Type B pancreatic cell (in vitro differentiated cells): ENCODE data around the gene XNDC1N. TPM values are rescaled to one million over a fixed set of nuclear protein-coding genes. Genes with fewer than 3 reads are reported as not detected.

Experiments
- DNase-seq: peaks from one replicate; pipeline ENCODE4 v3.0.0; 2021; ENCODE audit warnings: mixed read lengths; ENCODE audit not compliant: unreplicated experiment; ENCODE audit errors: extremely low spot score
- H3K27ac Mint-ChIP-seq: 2 replicates; pipeline ENCODE4 v1.8.0; 2021; ENCODE audit warnings: mild to moderate bottlenecking, mixed read lengths
- H3K27me3 Mint-ChIP-seq: 2 replicates; pipeline ENCODE4 v1.8.0; 2021; ENCODE audit warnings: mixed read lengths
- H3K36me3 Mint-ChIP-seq: 2 replicates; pipeline ENCODE4 v1.8.0; 2021; ENCODE audit warnings: mixed read lengths
- H3K4me1 Mint-ChIP-seq: one replicate; pipeline ENCODE4 v1.8.0; 2021; ENCODE audit warnings: mixed read lengths; ENCODE audit not compliant: unreplicated experiment
- H3K4me3 Mint-ChIP-seq: 2 replicates; pipeline ENCODE4 v1.8.0; 2021; ENCODE audit warnings: mild to moderate bottlenecking, mixed read lengths
- H3K9me3 Mint-ChIP-seq: 2 replicates; pipeline ENCODE4 v1.8.0; 2021; ENCODE audit warnings: mixed read lengths
- total RNA-seq: library from RNA; stranded (reverse); gene quantifications from 2 replicates; pipeline ENCODE4 v1.2.1, GENCODE V29; 2021; ENCODE audit warnings: low replicate concordance
- TF ChIP-seq, protein P1 (sequence below): fragments of 200-600 bp; sonication (generic); conservative IDR thresholded peaks from 2 replicates; pipeline ENCODE4 v1.5.0; 2021; ENCODE audit warnings: antibody characterized with exemption, mild to moderate bottlenecking

XNDC1N gene
- total RNA-seq, 1 donor from 2014 or later = 15.6 TPM

DNA sequence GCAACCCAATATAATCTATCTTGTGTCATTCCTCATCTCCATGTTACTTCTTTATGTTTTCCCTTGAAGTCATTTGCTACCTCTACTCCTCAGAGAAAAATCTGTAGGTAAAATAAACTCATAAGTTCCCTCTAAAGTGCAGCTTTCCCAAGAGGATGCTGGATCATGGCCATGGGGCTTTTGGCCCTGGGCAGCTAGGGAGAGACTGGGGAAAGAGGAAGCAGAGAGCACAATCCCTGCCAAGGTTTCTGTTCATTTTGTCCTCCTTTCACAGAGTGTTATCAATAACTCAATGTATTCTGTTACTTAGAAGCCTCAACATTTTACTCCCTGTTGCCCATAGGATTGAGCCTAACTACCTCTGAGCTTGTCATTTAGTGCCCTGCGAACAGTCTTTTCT is 9.4 kb upstream of the XNDC1N start:
- no peak for DNase-seq
- H3K9me3 Mint-ChIP-seq = no peaks in the 10 kb centered on the region
- no peaks in the 10 kb centered on the region for H3K36me3 Mint-ChIP-seq
- H3K4me3 Mint-ChIP-seq = no peak overlapping the region
- peaks cover 3% of the 10 kb centered on the region for H3K4me1 Mint-ChIP-seq
- no peaks in the 10 kb centered on the region for H3K27me3 Mint-ChIP-seq
- no peak overlapping the region for H3K27ac Mint-ChIP-seq
- TF ChIP-seq, protein P1, sequence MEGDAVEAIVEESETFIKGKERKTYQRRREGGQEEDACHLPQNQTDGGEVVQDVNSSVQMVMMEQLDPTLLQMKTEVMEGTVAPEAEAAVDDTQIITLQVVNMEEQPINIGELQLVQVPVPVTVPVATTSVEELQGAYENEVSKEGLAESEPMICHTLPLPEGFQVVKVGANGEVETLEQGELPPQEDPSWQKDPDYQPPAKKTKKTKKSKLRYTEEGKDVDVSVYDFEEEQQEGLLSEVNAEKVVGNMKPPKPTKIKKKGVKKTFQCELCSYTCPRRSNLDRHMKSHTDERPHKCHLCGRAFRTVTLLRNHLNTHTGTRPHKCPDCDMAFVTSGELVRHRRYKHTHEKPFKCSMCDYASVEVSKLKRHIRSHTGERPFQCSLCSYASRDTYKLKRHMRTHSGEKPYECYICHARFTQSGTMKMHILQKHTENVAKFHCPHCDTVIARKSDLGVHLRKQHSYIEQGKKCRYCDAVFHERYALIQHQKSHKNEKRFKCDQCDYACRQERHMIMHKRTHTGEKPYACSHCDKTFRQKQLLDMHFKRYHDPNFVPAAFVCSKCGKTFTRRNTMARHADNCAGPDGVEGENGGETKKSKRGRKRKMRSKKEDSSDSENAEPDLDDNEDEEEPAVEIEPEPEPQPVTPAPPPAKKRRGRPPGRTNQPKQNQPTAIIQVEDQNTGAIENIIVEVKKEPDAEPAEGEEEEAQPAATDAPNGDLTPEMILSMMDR = no peak

DNA sequence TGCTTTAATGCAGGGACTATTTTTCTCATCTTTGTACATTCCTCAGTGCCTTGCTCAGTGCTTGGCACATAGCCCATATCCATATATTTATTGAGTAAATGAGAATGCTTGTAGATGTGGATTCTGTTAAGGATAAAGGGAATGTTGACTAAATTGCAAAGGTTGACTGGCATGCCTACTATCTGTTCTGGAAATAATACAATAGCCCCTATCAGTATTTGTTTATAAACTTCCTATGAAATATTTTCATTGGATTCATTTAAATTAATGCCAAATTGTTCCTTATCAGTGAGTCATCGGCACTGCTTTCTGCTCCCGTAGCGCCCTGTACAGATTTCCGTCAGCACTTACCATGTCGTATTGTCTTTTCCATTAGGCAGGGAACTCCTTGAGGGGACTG is 8.4 kb upstream of the XNDC1N start:
- Mint-ChIP-seq H3K4me1 (peaks cover 3% of the 10 kb centered on the region), H3K27me3 (no peaks in the 10 kb centered on the region), H3K27ac (no peak overlapping the region), H3K4me3 (no peak overlapping the region), H3K36me3 (no peaks in the 10 kb centered on the region), H3K9me3 (no peaks in the 10 kb centered on the region)
- TF ChIP-seq, protein P1 = no peak
- no peak for DNase-seq

DNA sequence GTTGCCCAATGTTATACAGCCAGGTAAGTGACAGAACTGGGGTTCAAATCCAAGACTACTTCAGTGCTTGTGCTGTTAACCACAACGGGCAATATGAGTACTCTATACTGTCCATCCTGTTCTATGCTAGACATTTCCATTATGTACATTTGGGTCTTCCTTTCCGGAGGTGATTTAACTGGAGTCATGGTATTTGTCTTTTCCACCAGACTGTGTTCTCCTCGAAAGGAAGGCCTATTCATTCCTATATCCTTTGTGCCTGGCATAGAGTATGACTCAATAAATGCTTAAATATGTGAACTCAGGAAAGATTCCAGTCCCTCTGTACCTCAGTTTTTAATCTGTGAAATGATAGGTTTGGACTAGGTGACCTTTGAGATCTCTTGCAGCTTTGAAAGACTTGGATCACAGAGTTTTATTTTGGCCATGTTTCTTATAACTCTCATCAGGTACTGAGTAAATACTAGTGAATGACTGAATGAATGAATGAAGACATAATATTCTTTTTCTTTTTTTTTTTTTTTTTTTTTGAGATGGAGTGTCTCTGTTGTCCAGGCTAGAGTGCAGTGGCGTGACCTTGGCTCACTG is 7.0 kb upstream of the XNDC1N start:
- H3K4me3 Mint-ChIP-seq = no peak overlapping the region
- H3K4me1 Mint-ChIP-seq = peaks cover 6% of the 10 kb centered on the region
- H3K27me3 Mint-ChIP-seq = no peaks in the 10 kb centered on the region
- H3K9me3 Mint-ChIP-seq = no peaks in the 10 kb centered on the region
- TF ChIP-seq, protein P1 = no peak
- no peaks in the 10 kb centered on the region for H3K36me3 Mint-ChIP-seq
- H3K27ac Mint-ChIP-seq = no peak overlapping the region
- no peak for DNase-seq

DNA sequence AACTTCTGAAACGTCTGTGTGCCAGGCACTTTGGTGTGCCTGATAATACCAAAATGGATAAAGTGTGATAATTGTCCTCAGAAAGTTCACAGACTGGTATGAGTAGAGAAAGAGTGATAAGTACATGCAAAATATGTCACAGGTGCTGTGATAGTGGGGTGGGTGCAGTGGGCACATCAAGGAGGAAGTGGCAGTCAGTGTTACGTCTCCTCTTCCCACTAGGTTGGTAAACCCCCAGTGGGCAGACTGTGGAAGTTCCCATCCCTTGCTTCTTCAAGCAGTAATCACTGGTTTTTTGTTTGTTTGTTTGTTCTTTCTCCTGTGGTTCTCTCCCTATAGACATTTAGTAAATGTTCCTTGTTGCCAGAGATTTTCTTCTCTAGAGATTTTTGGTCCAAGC is 5.8 kb upstream of the XNDC1N start:
- no peaks in the 10 kb centered on the region for H3K36me3 Mint-ChIP-seq
- H3K9me3 Mint-ChIP-seq = no peaks in the 10 kb centered on the region
- no peak overlapping the region for H3K27ac Mint-ChIP-seq
- no peak overlapping the region for H3K4me3 Mint-ChIP-seq
- no peak for DNase-seq
- peaks cover 18% of the 10 kb centered on the region for H3K4me1 Mint-ChIP-seq
- TF ChIP-seq, protein P1 = peak; percentile 21
- no peaks in the 10 kb centered on the region for H3K27me3 Mint-ChIP-seq

DNA sequence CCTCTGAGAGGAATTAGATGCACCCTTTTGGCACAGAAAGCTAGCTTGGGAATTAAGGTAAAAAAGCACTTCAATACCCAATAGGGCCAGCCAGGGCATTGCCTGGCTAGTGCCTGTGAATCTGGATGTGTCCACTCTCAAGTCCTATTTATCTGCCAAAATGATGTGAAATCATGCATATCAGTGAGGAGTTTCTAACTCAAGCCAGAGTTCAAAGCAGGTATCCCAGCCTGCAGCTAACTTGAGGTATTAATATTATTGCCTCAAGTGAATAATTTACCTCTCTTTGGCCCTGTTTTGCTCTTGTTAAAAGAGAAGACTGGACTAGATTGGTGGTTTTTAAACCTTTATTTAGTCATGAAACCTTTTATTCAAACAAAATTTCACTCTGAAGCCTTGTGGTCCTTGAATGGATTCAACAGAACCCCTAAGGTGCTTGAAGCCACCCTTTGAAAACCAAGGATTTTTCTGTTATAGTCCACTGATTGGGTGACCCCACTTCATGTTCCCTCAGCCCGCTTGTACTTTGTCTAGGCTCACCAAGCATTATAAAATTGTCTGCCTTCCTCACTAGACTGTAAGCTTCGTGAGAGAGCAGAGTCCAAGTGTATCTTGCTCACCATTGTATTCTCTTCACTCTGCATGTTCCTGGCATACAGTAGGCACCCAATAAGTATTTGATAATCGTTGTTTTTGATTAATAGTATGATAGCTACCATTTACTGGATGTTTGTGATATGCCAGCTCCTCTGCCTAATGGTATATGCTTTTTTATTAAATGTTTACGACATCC is 4.9 kb upstream of the XNDC1N start:
- no peaks in the 10 kb centered on the region for H3K27me3 Mint-ChIP-seq
- H3K36me3 Mint-ChIP-seq = no peaks in the 10 kb centered on the region
- H3K27ac Mint-ChIP-seq = no peak overlapping the region
- H3K9me3 Mint-ChIP-seq = no peaks in the 10 kb centered on the region
- peaks cover 23% of the 10 kb centered on the region for H3K4me1 Mint-ChIP-seq
- no peak overlapping the region for H3K4me3 Mint-ChIP-seq
- DNase-seq = no peak
- TF ChIP-seq, protein P1 = no peak
